ENCODE results near the gene AGMO.

AGMO gene

DNA sequence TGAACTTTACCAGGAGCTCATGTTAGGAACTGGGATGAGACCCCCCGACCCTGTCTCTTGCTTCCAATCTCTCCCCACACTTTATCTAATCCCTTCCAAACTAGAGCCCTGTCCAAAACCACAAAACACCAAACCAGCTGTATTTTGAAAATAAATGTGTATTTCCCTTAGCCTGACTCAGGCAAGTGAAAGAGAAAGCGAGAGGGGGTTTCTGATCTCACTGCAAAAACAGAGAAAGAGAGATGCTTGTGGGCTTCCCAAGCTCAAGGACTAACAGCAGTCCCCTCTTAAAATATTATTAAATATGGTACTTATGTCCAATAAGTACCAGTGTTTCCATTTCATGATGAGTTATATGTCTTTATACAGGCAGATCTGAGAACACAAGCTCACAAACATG, 122.0 kb downstream of the AGMO start:
- no peak for DNase-seq (ENCODE audit: low read depth, low spot score)
- no peak overlapping the region for H3K27ac ChIP-seq (ENCODE audit: low read length)
- no CpG with 5 or more reads among the region's 2 CpGs for WGBS (ENCODE audit: insufficient coverage, insufficient read length)
- H3K36me3 ChIP-seq (ENCODE audit: control insufficient read depth, insufficient read depth, low read length): no peaks in the 10 kb centered on the region
- no peaks in the 10 kb centered on the region for H3K9me3 ChIP-seq (ENCODE audit: control insufficient read depth, insufficient read depth, low read length)
- no peaks in the 10 kb centered on the region for H3K4me1 ChIP-seq (ENCODE audit: control insufficient read depth, insufficient read depth, low read length)
- H3K27me3 ChIP-seq (ENCODE audit: control insufficient read depth, insufficient read depth, low read length): no peaks in the 10 kb centered on the region
- H3K4me3 ChIP-seq (ENCODE audit: low read length): no peak overlapping the region

GRCh38 chr7:15433151-15433550, 128.7 kb downstream of the AGMO start:
- no peaks in the 10 kb centered on the region for H3K4me1 ChIP-seq (ENCODE audit: control insufficient read depth, insufficient read depth, low read length)
- H3K9me3 ChIP-seq (ENCODE audit: control insufficient read depth, insufficient read depth, low read length): no peaks in the 10 kb centered on the region
- H3K4me3 ChIP-seq (ENCODE audit: low read length): no peak overlapping the region
- no peaks in the 10 kb centered on the region for H3K27me3 ChIP-seq (ENCODE audit: control insufficient read depth, insufficient read depth, low read length)
- WGBS (ENCODE audit: insufficient coverage, insufficient read length): no CpG with 5 or more reads among the region's 1 CpG
- no peak for DNase-seq (ENCODE audit: low read depth, low spot score)
- H3K36me3 ChIP-seq (ENCODE audit: control insufficient read depth, insufficient read depth, low read length): no peaks in the 10 kb centered on the region
- no peak overlapping the region for H3K27ac ChIP-seq (ENCODE audit: low read length)

- H3K36me3 ChIP-seq (ENCODE audit: control insufficient read depth, insufficient read depth, low read length): no peaks in the 10 kb centered on the region
- WGBS (ENCODE audit: insufficient coverage, insufficient read length): no CpG with 5 or more reads among the region's 1 CpG
- no peak overlapping the region for H3K27ac ChIP-seq (ENCODE audit: low read length)
- no peak for DNase-seq (ENCODE audit: low read depth, low spot score)
- H3K27me3 ChIP-seq (ENCODE audit: control insufficient read depth, insufficient read depth, low read length): no peaks in the 10 kb centered on the region
- no peaks in the 10 kb centered on the region for H3K4me1 ChIP-seq (ENCODE audit: control insufficient read depth, insufficient read depth, low read length)
- no peak overlapping the region for H3K4me3 ChIP-seq (ENCODE audit: low read length)
- H3K9me3 ChIP-seq (ENCODE audit: control insufficient read depth, insufficient read depth, low read length): no peaks in the 10 kb centered on the region
Observed at GRCh38 chr7:15430911-15431310, 130.9 kb downstream of the AGMO start.

DNA sequence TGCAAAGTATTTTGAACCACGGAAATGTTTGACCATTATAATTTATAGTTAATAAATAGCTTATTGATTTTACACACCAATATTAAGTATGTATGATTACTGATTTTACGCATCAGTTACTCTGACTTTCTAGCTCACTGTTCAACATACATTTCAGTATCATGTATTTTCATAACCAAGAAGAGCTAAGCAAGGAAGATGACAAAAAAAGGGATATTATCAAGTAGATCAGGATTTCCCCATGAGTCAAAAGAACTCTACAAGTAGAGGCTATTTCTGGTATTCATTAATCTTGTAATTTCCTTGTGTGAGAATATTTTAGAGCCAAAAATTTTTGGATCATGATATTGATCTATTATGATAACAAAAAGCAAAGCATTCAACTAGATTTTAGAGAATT, 131.6 kb downstream of the AGMO start:
- no CpG with 5 or more reads among the region's 2 CpGs for WGBS (ENCODE audit: insufficient coverage, insufficient read length)
- Histone ChIP-seq H3K27ac (ENCODE audit: low read length) (no peak overlapping the region), H3K27me3 (ENCODE audit: control insufficient read depth, insufficient read depth, low read length) (no peaks in the 10 kb centered on the region)

DNA sequence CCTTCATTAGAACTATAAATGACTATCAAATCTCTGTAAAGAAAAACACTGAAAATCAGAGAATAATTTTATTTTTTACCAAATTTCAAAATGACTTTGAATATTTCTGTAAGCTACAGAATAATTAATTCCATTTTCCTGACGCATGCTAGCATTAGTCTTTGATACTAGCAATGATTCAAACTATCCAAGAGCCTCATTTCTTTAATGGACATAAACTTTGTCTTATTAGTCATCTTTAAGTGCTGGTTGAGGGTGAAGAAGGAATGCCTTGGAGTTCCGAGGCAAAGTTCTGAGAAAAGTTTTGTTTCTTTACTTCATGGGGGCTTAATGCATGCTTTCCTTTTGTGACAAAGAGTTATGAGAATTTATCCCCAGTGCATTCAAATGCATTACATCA, 137.3 kb downstream of the AGMO start:
- Histone ChIP-seq H3K27me3 (ENCODE audit: control insufficient read depth, insufficient read depth, low read length) (no peaks in the 10 kb centered on the region), H3K9me3 (ENCODE audit: control insufficient read depth, insufficient read depth, low read length) (no peaks in the 10 kb centered on the region), H3K36me3 (ENCODE audit: control insufficient read depth, insufficient read depth, low read length) (no peaks in the 10 kb centered on the region), H3K4me3 (ENCODE audit: low read length) (no peak overlapping the region), H3K4me1 (ENCODE audit: control insufficient read depth, insufficient read depth, low read length) (no peaks in the 10 kb centered on the region), H3K27ac (ENCODE audit: low read length) (no peak overlapping the region)
- no peak for DNase-seq (ENCODE audit: low read depth, low spot score)
- no CpG with 5 or more reads among the region's 2 CpGs for WGBS (ENCODE audit: insufficient coverage, insufficient read length)

More for the DNA sequence above, 131.6 kb downstream of the AGMO start:
- H3K4me1 ChIP-seq (ENCODE audit: control insufficient read depth, insufficient read depth, low read length): no peaks in the 10 kb centered on the region
- DNase-seq (ENCODE audit: low read depth, low spot score): no peak
- no peaks in the 10 kb centered on the region for H3K36me3 ChIP-seq (ENCODE audit: control insufficient read depth, insufficient read depth, low read length)
- no peak overlapping the region for H3K4me3 ChIP-seq (ENCODE audit: low read length)
- H3K9me3 ChIP-seq (ENCODE audit: control insufficient read depth, insufficient read depth, low read length): no peaks in the 10 kb centered on the region

DNA sequence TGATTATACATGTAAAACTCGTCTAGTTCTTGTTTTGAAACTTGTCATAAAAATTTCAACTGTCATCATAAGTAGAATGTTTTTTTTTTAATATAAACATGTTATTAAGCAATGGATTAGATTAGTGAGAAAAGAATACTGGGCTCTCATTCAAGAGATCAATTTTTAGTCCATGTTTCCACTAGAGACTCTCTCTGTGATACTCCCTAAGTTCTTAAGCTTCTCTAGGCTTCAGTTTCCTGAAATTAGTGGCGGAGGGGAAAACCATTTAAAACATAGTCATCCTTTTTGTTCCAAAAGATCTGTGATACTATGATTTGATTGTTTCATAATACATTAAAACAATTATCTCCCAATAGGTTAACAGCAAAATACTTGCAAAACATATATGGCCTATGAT, 142.2 kb downstream of the AGMO start:
- Histone ChIP-seq H3K9me3 (ENCODE audit: control insufficient read depth, insufficient read depth, low read length) (no peaks in the 10 kb centered on the region), H3K4me3 (ENCODE audit: low read length) (no peak overlapping the region), H3K4me1 (ENCODE audit: control insufficient read depth, insufficient read depth, low read length) (no peaks in the 10 kb centered on the region), H3K36me3 (ENCODE audit: control insufficient read depth, insufficient read depth, low read length) (no peaks in the 10 kb centered on the region), H3K27ac (ENCODE audit: low read length) (no peak overlapping the region), H3K27me3 (ENCODE audit: control insufficient read depth, insufficient read depth, low read length) (no peaks in the 10 kb centered on the region)
- WGBS (ENCODE audit: insufficient coverage, insufficient read length): no CpG with 5 or more reads among the region's 2 CpGs
- no peak for DNase-seq (ENCODE audit: low read depth, low spot score)

GRCh38 chr7:15418264-15418663, 143.6 kb downstream of the AGMO start:
- WGBS (ENCODE audit: insufficient coverage, insufficient read length): no CpG with 5 or more reads among the region's 1 CpG
- H3K27ac ChIP-seq (ENCODE audit: low read length): no peak overlapping the region
- no peaks in the 10 kb centered on the region for H3K27me3 ChIP-seq (ENCODE audit: control insufficient read depth, insufficient read depth, low read length)

GRCh38 chr7:15417341-15417988, 144.3 kb downstream of the AGMO start:
- no CpG with 5 or more reads among the region's 5 CpGs for WGBS (ENCODE audit: insufficient coverage, insufficient read length)
- H3K9me3 ChIP-seq (ENCODE audit: control insufficient read depth, insufficient read depth, low read length): no peaks in the 10 kb centered on the region
- no peak overlapping the region for H3K27ac ChIP-seq (ENCODE audit: low read length)
- DNase-seq (ENCODE audit: low read depth, low spot score): no peak
- H3K36me3 ChIP-seq (ENCODE audit: control insufficient read depth, insufficient read depth, low read length): no peaks in the 10 kb centered on the region
- H3K27me3 ChIP-seq (ENCODE audit: control insufficient read depth, insufficient read depth, low read length): no peaks in the 10 kb centered on the region
- no peak overlapping the region for H3K4me3 ChIP-seq (ENCODE audit: low read length)
- no peaks in the 10 kb centered on the region for H3K4me1 ChIP-seq (ENCODE audit: control insufficient read depth, insufficient read depth, low read length)

More at GRCh38 chr7:15418264-15418663, 143.6 kb downstream of the AGMO start:
- no peak overlapping the region for H3K4me3 ChIP-seq (ENCODE audit: low read length)
- H3K36me3 ChIP-seq (ENCODE audit: control insufficient read depth, insufficient read depth, low read length): no peaks in the 10 kb centered on the region
- no peaks in the 10 kb centered on the region for H3K9me3 ChIP-seq (ENCODE audit: control insufficient read depth, insufficient read depth, low read length)
- no peak for DNase-seq (ENCODE audit: low read depth, low spot score)
- H3K4me1 ChIP-seq (ENCODE audit: control insufficient read depth, insufficient read depth, low read length): no peaks in the 10 kb centered on the region

DNA sequence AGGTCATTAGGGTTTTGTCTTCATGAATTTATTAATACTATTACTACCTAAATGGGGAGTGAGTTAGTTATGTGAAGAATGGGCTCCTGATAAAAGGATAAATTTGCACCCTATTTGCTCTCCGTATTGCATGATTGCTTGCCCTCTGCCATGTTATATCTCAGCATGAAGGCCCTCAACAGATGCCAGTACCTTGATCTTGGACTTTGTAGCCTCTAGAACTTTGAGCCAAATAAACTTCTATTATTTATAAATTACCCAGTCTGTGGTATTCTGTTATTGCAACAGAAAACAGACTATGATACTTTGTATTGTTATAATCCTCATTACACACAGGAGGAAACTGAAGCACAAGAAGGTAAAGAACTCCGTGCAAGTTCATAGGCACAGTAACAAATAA, 150.8 kb downstream of the AGMO start:
- DNase-seq (ENCODE audit: low read depth, low spot score): no peak
- WGBS (ENCODE audit: insufficient coverage, insufficient read length): no CpG with 5 or more reads among the region's 2 CpGs

GRCh38 chr7:15407910-15408309, 153.9 kb downstream of the AGMO start:
- Histone ChIP-seq H3K4me3 (ENCODE audit: low read length) (no peak overlapping the region), H3K27ac (ENCODE audit: low read length) (no peak overlapping the region), H3K36me3 (ENCODE audit: control insufficient read depth, insufficient read depth, low read length) (no peaks in the 10 kb centered on the region), H3K4me1 (ENCODE audit: control insufficient read depth, insufficient read depth, low read length) (no peaks in the 10 kb centered on the region), H3K9me3 (ENCODE audit: control insufficient read depth, insufficient read depth, low read length) (no peaks in the 10 kb centered on the region), H3K27me3 (ENCODE audit: control insufficient read depth, insufficient read depth, low read length) (no peaks in the 10 kb centered on the region)
- no peak for DNase-seq (ENCODE audit: low read depth, low spot score)
- WGBS (ENCODE audit: insufficient coverage, insufficient read length): no CpG with 5 or more reads among the region's 4 CpGs

More for the DNA sequence above, 150.8 kb downstream of the AGMO start:
- Histone ChIP-seq H3K27ac (ENCODE audit: low read length) (no peak overlapping the region), H3K9me3 (ENCODE audit: control insufficient read depth, insufficient read depth, low read length) (no peaks in the 10 kb centered on the region), H3K27me3 (ENCODE audit: control insufficient read depth, insufficient read depth, low read length) (no peaks in the 10 kb centered on the region), H3K36me3 (ENCODE audit: control insufficient read depth, insufficient read depth, low read length) (no peaks in the 10 kb centered on the region), H3K4me1 (ENCODE audit: control insufficient read depth, insufficient read depth, low read length) (no peaks in the 10 kb centered on the region), H3K4me3 (ENCODE audit: low read length) (no peak overlapping the region)

- Histone ChIP-seq H3K9me3 (ENCODE audit: control insufficient read depth, insufficient read depth, low read length) (no peaks in the 10 kb centered on the region), H3K36me3 (ENCODE audit: control insufficient read depth, insufficient read depth, low read length) (no peaks in the 10 kb centered on the region), H3K4me3 (ENCODE audit: low read length) (no peak overlapping the region), H3K27ac (ENCODE audit: low read length) (no peak overlapping the region), H3K4me1 (ENCODE audit: control insufficient read depth, insufficient read depth, low read length) (no peaks in the 10 kb centered on the region), H3K27me3 (ENCODE audit: control insufficient read depth, insufficient read depth, low read length) (no peaks in the 10 kb centered on the region)
- DNase-seq (ENCODE audit: low read depth, low spot score): no peak
- WGBS (ENCODE audit: insufficient coverage, insufficient read length): no CpG with 5 or more reads among the region's 2 CpGs
Observed at GRCh38 chr7:15403751-15404150, 158.1 kb downstream of the AGMO start.
